ENCODE measurements around the gene EEFSEC. TPM values are rescaled to one million over a fixed set of nuclear protein-coding genes. Genes with fewer than 3 reads are reported as not detected.

EEFSEC gene
- total RNA-seq, 1 donor from 2014 or later = 12.2 TPM

GRCh38 chr3:128435058-128435457 lies 281.8 kb downstream of the EEFSEC start:
- H3K36me3 Mint-ChIP-seq (ENCODE audit: low read depth) = no peaks in the 10 kb centered on the region
- DNase-seq (ENCODE audit: low spot score) = no peak
- peaks cover 64% of the 10 kb centered on the region for H3K27me3 Mint-ChIP-seq (ENCODE audit: low read depth)
- no peak overlapping the region for H3K4me3 Mint-ChIP-seq (ENCODE audit: unreplicated experiment)
- no peak overlapping the region for H3K27ac Mint-ChIP-seq (ENCODE audit: unreplicated experiment)
- peaks cover 21% of the 10 kb centered on the region for H3K4me1 Mint-ChIP-seq (ENCODE audit: low read depth)
- no peak for TF ChIP-seq CTCF (IDR thresholded peaks at IDR 0.05)
- H3K9me3 Mint-ChIP-seq (ENCODE audit: low read depth) = peaks cover 5% of the 10 kb centered on the region

DNA sequence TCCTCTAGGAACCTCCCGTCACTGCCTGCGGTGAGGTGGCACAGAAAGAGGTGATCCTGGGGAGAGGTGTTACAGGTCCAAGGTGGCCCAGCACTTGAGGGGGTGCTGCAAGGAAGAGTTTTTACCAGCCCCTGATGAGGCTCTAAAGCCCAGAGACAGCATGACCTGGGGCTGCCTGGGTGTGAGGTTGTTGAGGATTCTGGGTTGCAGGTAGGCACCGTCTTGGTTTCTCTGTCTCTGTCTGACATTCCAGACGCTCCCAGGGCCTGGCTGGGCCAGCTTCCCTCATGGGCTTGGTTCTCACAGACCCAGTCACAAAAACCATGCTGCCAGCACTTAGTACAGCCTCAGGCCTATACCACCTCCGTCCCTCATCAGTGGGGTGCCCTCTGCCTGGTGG lies 282.3 kb downstream of the EEFSEC start:
- peaks cover 21% of the 10 kb centered on the region for H3K4me1 Mint-ChIP-seq (ENCODE audit: low read depth)
- no peak for TF ChIP-seq CTCF (IDR thresholded peaks at IDR 0.05)
- peaks cover 63% of the 10 kb centered on the region for H3K27me3 Mint-ChIP-seq (ENCODE audit: low read depth)
- DNase-seq (ENCODE audit: low spot score) = no peak
- H3K4me3 Mint-ChIP-seq (ENCODE audit: unreplicated experiment) = no peak overlapping the region
- H3K27ac Mint-ChIP-seq (ENCODE audit: unreplicated experiment) = no peak overlapping the region
- H3K9me3 Mint-ChIP-seq (ENCODE audit: low read depth) = peaks cover 5% of the 10 kb centered on the region
- no peaks in the 10 kb centered on the region for H3K36me3 Mint-ChIP-seq (ENCODE audit: low read depth)

DNA sequence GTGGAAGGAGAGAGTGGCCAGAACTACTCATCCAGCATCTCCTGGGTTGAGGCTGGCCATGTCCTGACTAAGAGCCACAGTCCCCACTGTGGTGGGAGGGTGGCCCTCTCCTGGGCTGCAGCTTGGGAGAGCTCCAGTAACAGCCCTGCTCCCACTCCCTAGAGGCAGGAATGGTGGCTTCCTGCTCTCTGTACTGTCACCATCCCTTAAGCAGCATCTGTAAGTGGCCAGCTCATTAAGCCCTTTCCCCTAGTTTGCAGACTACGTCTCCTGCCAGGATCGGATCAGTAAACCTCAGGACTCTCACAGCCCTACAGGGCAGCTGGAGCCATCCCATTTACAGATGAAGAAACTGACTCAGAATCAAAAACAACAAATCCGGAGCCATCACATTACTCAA lies 282.9 kb downstream of the EEFSEC start:
- no peak for TF ChIP-seq CTCF (IDR thresholded peaks at IDR 0.05)
- Mint-ChIP-seq H3K27ac (ENCODE audit: unreplicated experiment) (no peak overlapping the region), H3K36me3 (ENCODE audit: low read depth) (no peaks in the 10 kb centered on the region), H3K27me3 (ENCODE audit: low read depth) (peaks cover 57% of the 10 kb centered on the region), H3K9me3 (ENCODE audit: low read depth) (peaks cover 5% of the 10 kb centered on the region), H3K4me1 (ENCODE audit: low read depth) (peaks cover 21% of the 10 kb centered on the region), H3K4me3 (ENCODE audit: unreplicated experiment) (no peak overlapping the region)
- no peak for DNase-seq (ENCODE audit: low spot score)

DNA sequence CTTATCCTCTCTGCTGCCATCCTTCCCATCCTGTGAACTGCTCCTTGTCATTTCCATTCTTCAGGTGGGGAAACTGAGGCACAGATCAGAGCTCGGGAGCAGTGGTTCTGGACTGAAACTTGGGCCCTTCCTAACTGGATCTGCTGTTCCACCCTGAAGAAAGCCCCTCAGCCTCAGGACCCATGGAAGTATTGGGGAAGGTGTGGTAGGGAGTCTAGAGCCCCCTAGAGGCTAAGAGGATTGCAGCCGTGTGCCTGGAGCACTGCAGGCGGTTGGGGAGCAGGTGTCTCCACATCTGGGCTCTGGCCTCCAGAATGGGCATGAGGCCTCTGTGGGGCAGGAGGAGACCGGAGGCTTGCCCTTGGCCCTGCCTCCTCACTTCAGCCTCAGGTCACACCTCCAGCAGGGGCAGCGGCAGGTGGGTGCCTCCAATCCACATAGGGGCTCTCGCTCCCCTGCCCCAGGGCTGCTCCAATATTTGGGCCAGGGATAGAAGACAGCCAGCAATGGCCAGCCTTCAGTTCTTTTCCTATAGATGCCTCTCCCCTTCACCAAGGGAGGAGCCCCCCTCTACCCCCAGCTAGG lies 285.3 kb downstream of the EEFSEC start:
- H3K27me3 Mint-ChIP-seq (ENCODE audit: low read depth) = peaks cover 52% of the 10 kb centered on the region
- H3K36me3 Mint-ChIP-seq (ENCODE audit: low read depth) = no peaks in the 10 kb centered on the region
- peak; percentile 59 for TF ChIP-seq CTCF (IDR thresholded peaks at IDR 0.05)
- H3K4me1 Mint-ChIP-seq (ENCODE audit: low read depth) = peaks cover 9% of the 10 kb centered on the region
- H3K4me3 Mint-ChIP-seq (ENCODE audit: unreplicated experiment) = no peak overlapping the region
- no peak overlapping the region for H3K27ac Mint-ChIP-seq (ENCODE audit: unreplicated experiment)
- DNase-seq (ENCODE audit: low spot score) = no peak
- peaks cover 5% of the 10 kb centered on the region for H3K9me3 Mint-ChIP-seq (ENCODE audit: low read depth)

DNA sequence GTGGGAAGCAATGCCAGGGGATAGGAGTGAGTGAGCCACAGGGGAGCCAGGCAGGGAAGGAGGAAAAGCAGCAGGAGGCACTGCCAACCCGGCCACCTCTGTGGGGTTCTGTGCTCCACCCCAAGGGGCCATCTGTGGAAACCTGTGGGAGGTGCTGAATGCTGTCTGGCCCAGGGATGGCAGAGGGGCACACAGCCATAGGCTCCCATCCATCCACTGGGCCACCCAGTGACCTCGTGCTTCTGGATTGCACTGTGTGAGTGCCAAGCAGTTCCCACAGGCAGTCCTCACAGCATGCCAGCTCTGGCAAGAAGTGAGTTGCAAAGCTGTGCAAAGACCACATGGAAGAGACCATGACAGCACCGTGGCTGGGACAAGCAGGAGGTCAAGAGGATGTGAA lies 285.9 kb downstream of the EEFSEC start:
- TF ChIP-seq CTCF (IDR thresholded peaks at IDR 0.05) = no peak
- Mint-ChIP-seq H3K4me3 (ENCODE audit: unreplicated experiment) (no peak overlapping the region), H3K27me3 (ENCODE audit: low read depth) (peaks cover 53% of the 10 kb centered on the region), H3K4me1 (ENCODE audit: low read depth) (peaks cover 9% of the 10 kb centered on the region), H3K36me3 (ENCODE audit: low read depth) (no peaks in the 10 kb centered on the region), H3K9me3 (ENCODE audit: low read depth) (peaks cover 5% of the 10 kb centered on the region), H3K27ac (ENCODE audit: unreplicated experiment) (no peak overlapping the region)
- no peak for DNase-seq (ENCODE audit: low spot score)

Measured in chondrocyte (in vitro differentiated cells).